IMR-90 (cell line): ENCODE data around the gene COL13A1. TPM values are rescaled to one million over a fixed set of nuclear protein-coding genes. Genes with fewer than 3 reads are reported as not detected.

Source experiments
- ATAC-seq: fragments of 200-7000 bp; cut with Tn5 transposase; 2 replicates; pipeline ENCODE4 v1.9.1; 2020; ENCODE audit warnings: low read depth, mild to moderate bottlenecking, moderate library complexity
- BruUV-seq: library from RNA; stranded (reverse); fragments of 400-500 nt; replicated peaks from 2 replicates; lab custom pipeline; 2021; lab: Mats Ljungman, UMichigan
- CTCF ChIA-PET: fragments of 300-600 bp; formaldehyde crosslinking; extraction: SDS; loops from one replicate; lab custom pipeline; 2021; ENCODE audit warnings: antibody characterized with exemption; lab: Yijun Ruan, JAX
- POLR2A ChIA-PET: fragments of 300-600 bp; sonication (Branson Sonifier 250); formaldehyde crosslinking; loops from one replicate; lab custom pipeline; 2022; ENCODE audit warnings: antibody characterized with exemption; ENCODE audit not compliant: unreplicated experiment; lab: Charles Lee
- DNase-seq: peaks from one replicate; pipeline ENCODE4 v3.0.0; 2013
- H2AFZ ChIP-seq: replicated peaks from 2 replicates; pipeline ENCODE3; 2013; ENCODE audit warnings: low read length, mild to moderate bottlenecking; ENCODE audit not compliant: poor library complexity
- H2AK5ac ChIP-seq: 2 replicates; pipeline ENCODE4 v1.6.1; 2013; ENCODE audit warnings: low read depth, low read length, inconsistent platforms
- H2AK9ac ChIP-seq: replicated peaks from 2 replicates; pipeline ENCODE3; 2013; ENCODE audit warnings: mild to moderate bottlenecking, low read depth, low read length, moderate library complexity; ENCODE audit not compliant: poor library complexity
- H2BK120ac ChIP-seq: 2 replicates; pipeline ENCODE4 v1.6.1; 2013; ENCODE audit warnings: low read depth, low read length, inconsistent platforms
- H2BK15ac ChIP-seq: 3 replicates; pipeline ENCODE4 v1.6.1; 2013; ENCODE audit warnings: low read depth, low read length, inconsistent platforms
- H2BK20ac ChIP-seq: 2 replicates; pipeline ENCODE4 v1.6.1; 2013; ENCODE audit warnings: low read depth, mild to moderate bottlenecking, inconsistent platforms, low read length, moderate library complexity
- H2BK5ac ChIP-seq: 2 replicates; pipeline ENCODE4 v1.6.1; 2013; ENCODE audit warnings: mild to moderate bottlenecking, low read depth, low read length, inconsistent platforms; ENCODE audit not compliant: poor library complexity, severe bottlenecking
- H3K14ac ChIP-seq: replicated peaks from 2 replicates; pipeline ENCODE4 v1.6.1; 2013; ENCODE audit warnings: low read depth, low read length, inconsistent platforms
- H3K18ac ChIP-seq: 2 replicates; pipeline ENCODE4 v1.6.1; 2013; ENCODE audit warnings: low read depth, low read length, control low read depth
- H3K23ac ChIP-seq: 2 replicates; pipeline ENCODE4 v1.6.1; 2013; ENCODE audit warnings: low read depth, low read length, inconsistent platforms
- H3K27ac ChIP-seq: 2 replicates; pipeline ENCODE4 v1.5.1; 2013; ENCODE audit warnings: mild to moderate bottlenecking, control low read depth, low read length; ENCODE audit not compliant: insufficient read depth
- H3K27me3 ChIP-seq: 2 replicates; pipeline ENCODE4 v1.6.1; 2013; ENCODE audit warnings: low read length; ENCODE audit not compliant: control insufficient read depth, insufficient read depth
- H3K36me3 ChIP-seq: 2 replicates; pipeline ENCODE4 v1.6.1; 2013; ENCODE audit warnings: low read length, mixed read lengths; ENCODE audit not compliant: control insufficient read depth, insufficient read depth
- H3K4ac ChIP-seq: 2 replicates; pipeline ENCODE4 v1.6.1; 2013; ENCODE audit warnings: low read depth, low read length, inconsistent platforms
- H3K4me1 ChIP-seq: 2 replicates; pipeline ENCODE4 v1.6.1; 2013; ENCODE audit warnings: low read length, mixed read lengths; ENCODE audit not compliant: control insufficient read depth, insufficient read depth
- H3K4me2 ChIP-seq: 2 replicates; pipeline ENCODE4 v1.6.1; 2013; ENCODE audit warnings: low read depth, mild to moderate bottlenecking, control low read depth, low read length, moderate library complexity
- H3K4me3 ChIP-seq: 2 replicates; pipeline ENCODE4 v1.5.1; 2013; ENCODE audit warnings: low read depth, mild to moderate bottlenecking, control low read depth, low read length, moderate library complexity; ENCODE audit not compliant: insufficient read depth
- H3K56ac ChIP-seq: 2 replicates; pipeline ENCODE4 v1.6.1; 2013; ENCODE audit warnings: low read length, inconsistent platforms; ENCODE audit not compliant: insufficient read depth; ENCODE audit errors: extremely low read depth
- H3K79me1 ChIP-seq, 2 experiments: 2 replicates each; pipeline ENCODE4 v1.6.1; 2013; ENCODE audit warnings: low read length in 2 of 2, inconsistent platforms in 1 of 2, low read depth in 1 of 2
- H3K9ac ChIP-seq: 2 replicates; pipeline ENCODE4 v1.6.1; 2013; ENCODE audit warnings: low read depth, low read length, control low read depth
- H3K9me1 ChIP-seq: 2 replicates; pipeline ENCODE4 v1.6.1; 2013; ENCODE audit warnings: low read length, inconsistent platforms; ENCODE audit not compliant: insufficient read depth
- H3K9me3 ChIP-seq: 2 replicates; pipeline ENCODE4 v1.6.1; 2013; ENCODE audit warnings: low read length; ENCODE audit not compliant: control insufficient read depth, insufficient read depth
- H4K20me1 ChIP-seq: 2 replicates; pipeline ENCODE4 v1.6.1; 2013; ENCODE audit warnings: low read length, inconsistent platforms; ENCODE audit not compliant: insufficient read depth
- H4K5ac ChIP-seq: 2 replicates; pipeline ENCODE4 v1.6.1; 2013; ENCODE audit warnings: mild to moderate bottlenecking, low read depth, low read length, control low read depth
- H4K8ac ChIP-seq, 2 experiments: 2 replicates each; pipeline ENCODE4 v1.6.1; 2013; ENCODE audit warnings: low read depth in 2 of 2, low read length in 2 of 2, control low read depth in 1 of 2, inconsistent platforms in 1 of 2
- H4K91ac ChIP-seq: 2 replicates; pipeline ENCODE4 v1.6.1; 2013; ENCODE audit warnings: low read depth, low read length, inconsistent platforms; ENCODE audit not compliant: insufficient read depth
- MXI1 ChIP-seq: IDR thresholded peaks from 2 replicates; pipeline ENCODE4 v1.6.1; 2012; ENCODE audit warnings: low read depth, mild to moderate bottlenecking, low read length, moderate library complexity, borderline replicate concordance
- SMC3 ChIP-seq: fragments of 150-350 bp; IDR thresholded peaks from 2 replicates; pipeline ENCODE4 v1.6.1; 2016; ENCODE audit warnings: low read depth, mild to moderate bottlenecking, antibody characterized with exemption, low read length, moderate library complexity
- WGBS, 2 experiments: methylation state at CpG; one replicate each; pipeline versions ENCODE4 v1.1.5 to v1.1.7; 2013; ENCODE audit warnings: missing lambda C conversion rate in 2 of 2; ENCODE audit not compliant: insufficient read length in 1 of 2; ENCODE audit errors: extremely low coverage in 2 of 2; 5-methylcytosine and 5-hydroxymethylcytosine counted together
- dilution Hi-C: fragments of 300-500 bp; cut with HindIII; formaldehyde crosslinking; loops from one replicate; pipeline ENCODE4 v1.14.3; 2018; ENCODE audit warnings: low sequenced_read_pairs; ENCODE audit not compliant: unreplicated experiment
- in situ Hi-C: fragments of 300-500 bp; cut with MboI; formaldehyde crosslinking; loops from 3 replicates; pipeline ENCODE4 v1.14.3; 2019; ENCODE audit warnings: low sequenced_read_pairs, inconsistent platforms, mixed read lengths
- intact Hi-C: fragments of 100-400 bp; cut with micrococcal nuclease; formaldehyde crosslinking; loops from 2 replicates; pipeline ENCODE4 v1.10.0; 2022
- polyA plus RNA-seq, 3 experiments: library from polyadenylated mRNA; depleted of rRNA; stranded (reverse); fragments of >200 nt; gene quantifications; 2 replicates each; pipeline ENCODE4 v1.2.3, GENCODE V29; 2012; ENCODE audit warnings: low replicate concordance in 1 of 3
- total RNA-seq: library from RNA; depleted of rRNA; stranded (reverse); fragments of >200 nt; gene quantifications from 2 replicates; pipeline ENCODE4 v1.2.3, GENCODE V29; 2012
- TF ChIP-seq, protein P1 (sequence below): fragments of 150-350 bp; IDR thresholded peaks from 2 replicates; pipeline ENCODE4 v1.6.1; 2017; ENCODE audit warnings: mild to moderate bottlenecking, antibody characterized with exemption, low read length, low read depth
- TF ChIP-seq, protein P2 (sequence below): fragments of 150-350 bp; IDR thresholded peaks from 2 replicates; pipeline ENCODE4 v1.6.1; 2016; ENCODE audit warnings: low read depth, mild to moderate bottlenecking, low read length, moderate library complexity, borderline replicate concordance
- TF ChIP-seq, protein P3 (sequence below): conservative IDR thresholded peaks from 2 replicates; pipeline ENCODE4 v1.5.1; 2012; ENCODE audit warnings: mild to moderate bottlenecking, low read depth, low read length, improper control_type of control experiment

Gene COL13A1
- total and polyA plus RNA-seq, 2 of the 4 experiments (the other 2 are of a cell fraction), result 12.2 to 31.3 TPM

DNA sequence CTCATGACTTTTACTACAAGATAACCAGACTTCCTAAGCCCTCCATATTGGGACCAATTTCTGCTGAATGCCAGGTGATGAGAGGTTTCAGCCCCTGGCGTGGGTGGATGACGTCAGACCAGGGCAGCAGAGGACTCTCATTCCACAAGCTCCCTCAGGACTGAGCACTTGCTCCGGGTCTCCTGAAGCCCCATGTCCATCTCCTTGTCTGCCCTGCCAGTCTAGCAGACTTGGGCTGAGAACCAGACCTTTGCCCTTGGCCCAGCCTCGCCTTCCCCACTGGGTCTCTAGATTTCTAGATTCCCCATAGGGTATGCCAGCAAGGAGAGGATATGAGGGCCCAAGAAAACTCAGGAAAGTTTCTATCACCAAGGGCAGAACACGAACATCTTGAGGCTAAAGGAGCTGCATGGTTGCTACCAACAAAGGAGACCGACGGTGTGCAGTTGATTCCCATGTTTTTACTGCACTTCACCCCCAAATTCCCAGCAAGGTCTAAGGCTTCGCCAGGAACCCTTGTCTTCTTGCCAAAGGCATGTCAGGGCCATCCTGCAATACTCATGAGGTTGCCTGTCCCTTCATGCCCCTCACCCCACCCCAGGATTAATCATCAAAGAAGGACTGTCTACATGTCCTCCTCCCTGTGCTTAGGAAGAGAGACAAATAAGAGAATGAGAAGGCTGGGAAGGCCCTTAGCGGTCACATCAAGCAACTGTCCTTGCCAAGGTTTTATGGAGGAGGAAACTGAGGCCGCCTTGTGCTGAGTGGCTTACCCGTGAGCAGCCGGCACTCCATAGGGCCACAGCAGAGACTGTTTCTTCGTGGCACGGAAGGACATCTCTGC is 154.4 kb downstream of the COL13A1 start:
- Histone ChIP-seq H3K9me3 (no peaks in the 10 kb centered on the region), H3K27me3 (no peaks in the 10 kb centered on the region), H4K91ac (no peak overlapping the region), H3K4me1 (no peaks in the 10 kb centered on the region; the same call in 1 of the 2 replicates), H2AFZ (no peak overlapping the region), H3K9ac (no peak overlapping the region), H3K18ac (no peak overlapping the region), H4K8ac (no peak overlapping the region), H3K14ac (no peak overlapping the region), H3K56ac (no peak overlapping the region), H2BK5ac (no peak overlapping the region), H3K27ac (no peak overlapping the region), H3K4me3 (no peak overlapping the region), H2AK5ac (no peak overlapping the region), H4K20me1 (no peaks in the 10 kb centered on the region), H3K9me1 (peaks cover 5% of the 10 kb centered on the region; the same call in 1 of the 2 replicates), H2BK120ac (no peak overlapping the region), H3K4ac (no peak overlapping the region), H2AK9ac (no peak overlapping the region), H4K5ac (no peak overlapping the region), H3K23ac (no peak overlapping the region), H2BK20ac (no peak overlapping the region), H2BK15ac (no peak overlapping the region), H3K36me3 (0 out of 2 replicates have a peak, but pooled peaks cover 2% of the 10 kb centered on the region), H3K79me1 (no peaks in the 10 kb centered on the region), H3K4me2 (no peak overlapping the region)
- no peak for DNase-seq
- dilution Hi-C loops, result no loop called here
- ChIA-PET CTCF (no interaction called here), POLR2A (no interaction called here)
- no peak for ATAC-seq
- 97% methylated on average over 10 of the region's 14 CpGs; no CpG with 5 or more reads in 1 of the 2 experiments for WGBS, 2 experiments
- no TSS peak for BruUV-seq
- TF ChIP-seq, protein P1, sequence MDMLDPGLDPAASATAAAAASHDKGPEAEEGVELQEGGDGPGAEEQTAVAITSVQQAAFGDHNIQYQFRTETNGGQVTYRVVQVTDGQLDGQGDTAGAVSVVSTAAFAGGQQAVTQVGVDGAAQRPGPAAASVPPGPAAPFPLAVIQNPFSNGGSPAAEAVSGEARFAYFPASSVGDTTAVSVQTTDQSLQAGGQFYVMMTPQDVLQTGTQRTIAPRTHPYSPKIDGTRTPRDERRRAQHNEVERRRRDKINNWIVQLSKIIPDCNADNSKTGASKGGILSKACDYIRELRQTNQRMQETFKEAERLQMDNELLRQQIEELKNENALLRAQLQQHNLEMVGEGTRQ, result no peak
- TF ChIP-seq MXI1 (no peak), SMC3 (no peak)
- TF ChIP-seq, protein P2, sequence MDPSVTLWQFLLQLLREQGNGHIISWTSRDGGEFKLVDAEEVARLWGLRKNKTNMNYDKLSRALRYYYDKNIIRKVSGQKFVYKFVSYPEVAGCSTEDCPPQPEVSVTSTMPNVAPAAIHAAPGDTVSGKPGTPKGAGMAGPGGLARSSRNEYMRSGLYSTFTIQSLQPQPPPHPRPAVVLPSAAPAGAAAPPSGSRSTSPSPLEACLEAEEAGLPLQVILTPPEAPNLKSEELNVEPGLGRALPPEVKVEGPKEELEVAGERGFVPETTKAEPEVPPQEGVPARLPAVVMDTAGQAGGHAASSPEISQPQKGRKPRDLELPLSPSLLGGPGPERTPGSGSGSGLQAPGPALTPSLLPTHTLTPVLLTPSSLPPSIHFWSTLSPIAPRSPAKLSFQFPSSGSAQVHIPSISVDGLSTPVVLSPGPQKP, result no peak
- TF ChIP-seq, protein P3, sequence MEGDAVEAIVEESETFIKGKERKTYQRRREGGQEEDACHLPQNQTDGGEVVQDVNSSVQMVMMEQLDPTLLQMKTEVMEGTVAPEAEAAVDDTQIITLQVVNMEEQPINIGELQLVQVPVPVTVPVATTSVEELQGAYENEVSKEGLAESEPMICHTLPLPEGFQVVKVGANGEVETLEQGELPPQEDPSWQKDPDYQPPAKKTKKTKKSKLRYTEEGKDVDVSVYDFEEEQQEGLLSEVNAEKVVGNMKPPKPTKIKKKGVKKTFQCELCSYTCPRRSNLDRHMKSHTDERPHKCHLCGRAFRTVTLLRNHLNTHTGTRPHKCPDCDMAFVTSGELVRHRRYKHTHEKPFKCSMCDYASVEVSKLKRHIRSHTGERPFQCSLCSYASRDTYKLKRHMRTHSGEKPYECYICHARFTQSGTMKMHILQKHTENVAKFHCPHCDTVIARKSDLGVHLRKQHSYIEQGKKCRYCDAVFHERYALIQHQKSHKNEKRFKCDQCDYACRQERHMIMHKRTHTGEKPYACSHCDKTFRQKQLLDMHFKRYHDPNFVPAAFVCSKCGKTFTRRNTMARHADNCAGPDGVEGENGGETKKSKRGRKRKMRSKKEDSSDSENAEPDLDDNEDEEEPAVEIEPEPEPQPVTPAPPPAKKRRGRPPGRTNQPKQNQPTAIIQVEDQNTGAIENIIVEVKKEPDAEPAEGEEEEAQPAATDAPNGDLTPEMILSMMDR, result no peak
- in situ Hi-C loops, result no loop called here
- intact Hi-C loops, result no loop called here
